Spleen (tissue), 13 donors: ENCODE measurements around the gene ZNF84. TPM values are rescaled to one million over a fixed set of nuclear protein-coding genes. Genes with fewer than 3 reads are reported as not detected.

Source experiments
- DNase-seq: peaks from one replicate; pipeline ENCODE4 v3.0.0-alpha.2; 2020
- H3K27ac ChIP-seq, 8 donors: fragments of 200-600 bp; sonication (generic) in 7 of 8; 1 replicate in 4 of 8; 2 replicates in 4 of 8; pipeline versions ENCODE4 v1.5.0 to v1.8.0; 2016 to 2021; ENCODE audit warnings: inconsistent platforms in 4 of 8, mild to moderate bottlenecking in 4 of 8, moderate library complexity in 1 of 8
- H3K27me3 ChIP-seq, 7 donors: fragments of 200-600 bp; sonication (generic) in 6 of 7; replicated peaks in 1 of 7; 1 replicate in 4 of 7; 2 replicates in 3 of 7; pipeline versions ENCODE4 v1.5.0 to v1.8.0; 2016 to 2021; ENCODE audit warnings: inconsistent platforms in 3 of 7, mild to moderate bottlenecking in 1 of 7
- H3K36me3 ChIP-seq, 6 donors: fragments of 200-600 bp; sonication (generic) in 5 of 6; 1 replicate in 4 of 6; 2 replicates in 2 of 6; pipeline versions ENCODE4 v1.5.0 to v1.8.0; 2016 to 2021; ENCODE audit warnings: inconsistent platforms in 2 of 6
- H3K4me1 ChIP-seq, 6 donors: fragments of 200-600 bp; sonication (generic) in 5 of 6; 1 replicate in 3 of 6; 2 replicates in 3 of 6; pipeline versions ENCODE4 v1.5.0 to v1.8.0; 2016 to 2021; ENCODE audit warnings: inconsistent platforms in 3 of 6
- H3K4me3 ChIP-seq, 8 donors: fragments of 200-600 bp; sonication (generic) in 7 of 8; 1 replicate in 4 of 8; 2 replicates in 4 of 8; pipeline versions ENCODE4 v1.5.0 to v1.8.0; 2016 to 2021; ENCODE audit warnings: inconsistent platforms in 4 of 8, mild to moderate bottlenecking in 4 of 8, moderate library complexity in 2 of 8
- H3K9me3 ChIP-seq, 8 donors: fragments of 200-600 bp; sonication (generic) in 7 of 8; 1 replicate in 4 of 8; 2 replicates in 4 of 8; pipeline versions ENCODE4 v1.5.0 to v1.8.0; 2016 to 2021; ENCODE audit warnings: inconsistent platforms in 4 of 8
- POLR2A ChIP-seq, 3 donors: fragments of 450-650 bp; IDR thresholded peaks; one replicate each; pipeline ENCODE4 v1.5.1; 2017; ENCODE audit warnings: antibody characterized with exemption in 3 of 3, mild to moderate bottlenecking in 1 of 3
- POLR2AphosphoS5 ChIP-seq, 3 donors: sonication (generic); formaldehyde crosslinking; IDR thresholded peaks; one replicate each; pipeline ENCODE4 v1.5.1; 2017; ENCODE audit warnings: antibody characterized with exemption in 3 of 3
- WGBS, 5 donors: extraction: QIAGEN DNeasy Blood & Tissue Kit in 3 of 5; methylation state at CpG; one replicate each; pipeline versions ENCODE4 v1.1.5 to v1.1.7; 2013 to 2018; 5-methylcytosine and 5-hydroxymethylcytosine counted together
- intact Hi-C: fragments of 100-400 bp; cut with DNase I; formaldehyde crosslinking; loops from one replicate; pipeline ENCODE4 v1.15.0; 2023; ENCODE audit warnings: low total_unique reads
- long read RNA-seq, 2 donors: transcript quantifications; one replicate each; lab custom pipeline, GENCODE V29; 2026
- polyA plus RNA-seq, 3 donors: library from polyadenylated mRNA; stranded (reverse); fragments of 200-250 nt; gene quantifications; one replicate each; pipeline ENCODE4 v1.2.1, GENCODE V29; 2013
- total RNA-seq, 7 donors: library from RNA; depleted of rRNA in 3 of 7; stranded (reverse); fragments of >200 nt in 3 of 7; fragmentation: NEBNext Ultra II Directional in 4 of 7; extraction: Animal tissue kit (Norgen Biotek cat#: 25700) in 4 of 7; gene quantifications; one replicate each; pipeline versions ENCODE4 v1.1.0 to v1.2.1, GENCODE V29; 2016 to 2021
- TF ChIP-seq, protein P1 (sequence below), 11 experiments: fragments of 200-600 bp in 7 of 11; fragments of 450-650 bp in 4 of 11; sonication (generic) in 4 of 11; IDR thresholded peaks in 8 of 11; conservative IDR thresholded peaks in 3 of 11; 1 replicate in 7 of 11; 2 replicates in 4 of 11; pipeline versions ENCODE4 v1.4.0 to v1.8.0; 2016 to 2021; ENCODE audit warnings: antibody characterized with exemption in 11 of 11, inconsistent platforms in 4 of 11, mild to moderate bottlenecking in 1 of 11
- donor health status: healthy with polysubstance abuse.
- donor health status: DM: no; HTN: no; CAD: no; lungs with moderate emphysema.
- donor health status: DM: no; HTN: no; CAD: no.
- donor health status: Bipolar disorder and iron deficiency.
- donor health status: healthy.
- donor health status: DM: no; HTN: no; CAD: no.
- donor health status: DM: yes; HTN: yes; CAD: no.

ZNF84 gene
- total RNA-seq = 10 to 100 TPM; 20.9 to 36.3 (median 31.6) TPM
- polyA plus RNA-seq = 10 to 100 TPM in 2 of 3 donors, 1 to 10 TPM in 1; 8.6 to 13.4 (median 11.2) TPM
- long read RNA-seq, donor 1, partial matches to known transcripts = 0 of 1 reads
- long read RNA-seq, donor 1, other reads (novel, unspliced or antisense) = 0 of 1 reads
- long read RNA-seq, donor 2, full-length matches to known transcripts = 4 of 4 reads
- long read RNA-seq, donor 2, partial matches to known transcripts = 0 of 4 reads
- long read RNA-seq, donor 2, other reads (novel, unspliced or antisense) = 0 of 4 reads

DNA sequence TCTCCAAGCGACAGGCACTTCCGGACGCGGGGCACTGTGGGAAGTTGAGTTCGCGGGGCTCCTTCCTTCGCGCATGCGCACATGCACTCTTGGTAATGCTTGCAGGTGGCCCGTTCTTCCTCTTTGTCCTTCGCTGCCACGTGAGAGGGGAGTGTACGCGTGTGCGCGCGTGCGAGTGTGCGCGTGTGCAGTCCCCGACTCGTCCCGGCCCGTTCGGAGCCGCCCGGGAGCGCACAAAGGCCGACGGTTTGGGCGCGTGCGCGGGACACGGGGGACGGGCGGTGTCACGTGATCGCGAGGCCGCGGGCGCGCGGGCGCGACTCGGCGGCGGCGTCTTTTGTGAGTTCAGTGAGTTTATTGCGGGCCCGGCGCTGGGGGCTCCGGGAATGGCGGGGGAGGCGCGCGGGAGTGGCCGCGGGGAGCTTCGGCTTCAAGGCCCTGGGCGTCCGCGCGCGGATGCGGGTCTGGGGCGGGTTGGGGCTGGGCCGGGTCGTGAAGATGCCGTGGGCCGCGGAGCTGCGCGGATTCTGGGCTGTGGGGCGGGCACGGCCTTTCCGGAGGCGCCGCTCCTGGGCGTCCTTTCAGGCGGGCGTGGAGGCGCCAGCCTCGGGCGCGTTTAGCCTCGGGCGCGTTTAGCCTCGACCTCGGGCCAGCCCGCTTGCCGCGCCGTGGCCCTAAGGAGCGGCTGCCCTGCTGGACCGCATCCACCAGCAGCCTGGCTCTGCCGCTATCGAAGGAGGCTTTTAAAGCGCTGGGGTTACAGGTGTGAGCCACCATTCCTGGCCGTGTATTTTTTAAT is at the start of gene ZNF84:
Gene ZNF84 (plus strand): TSS at position 303 of the 799 bp plus-strand sequence. CDS start 3,959 bp downstream, outside the sequence.
- peak within 1 kb of the TSS; percentile 90 to 98 (median 96) for H3K27ac ChIP-seq
- intact Hi-C loops = no loop called here
- H3K4me1 ChIP-seq = peaks cover 0 to 24% (median 13%) of the 10 kb centered on the region in 6 donors
- WGBS, 5 donors = 0 to 1% (median 0%) methylated on average over 68 to 103 of the region's 103 CpGs
- no peaks in the 10 kb centered on the region for H3K27me3 ChIP-seq
- peaks cover 8 to 36% (median 26%) of the 10 kb centered on the region in 6 donors for H3K36me3 ChIP-seq
- peaks cover 22 to 89% (median 85%) of the 10 kb centered on the region in 8 donors for H3K9me3 ChIP-seq
- peak; percentile 98 for DNase-seq
- peak within 1 kb of the TSS; percentile 50 to 89 (median 67) for H3K4me3 ChIP-seq
- TF ChIP-seq, protein P1, sequence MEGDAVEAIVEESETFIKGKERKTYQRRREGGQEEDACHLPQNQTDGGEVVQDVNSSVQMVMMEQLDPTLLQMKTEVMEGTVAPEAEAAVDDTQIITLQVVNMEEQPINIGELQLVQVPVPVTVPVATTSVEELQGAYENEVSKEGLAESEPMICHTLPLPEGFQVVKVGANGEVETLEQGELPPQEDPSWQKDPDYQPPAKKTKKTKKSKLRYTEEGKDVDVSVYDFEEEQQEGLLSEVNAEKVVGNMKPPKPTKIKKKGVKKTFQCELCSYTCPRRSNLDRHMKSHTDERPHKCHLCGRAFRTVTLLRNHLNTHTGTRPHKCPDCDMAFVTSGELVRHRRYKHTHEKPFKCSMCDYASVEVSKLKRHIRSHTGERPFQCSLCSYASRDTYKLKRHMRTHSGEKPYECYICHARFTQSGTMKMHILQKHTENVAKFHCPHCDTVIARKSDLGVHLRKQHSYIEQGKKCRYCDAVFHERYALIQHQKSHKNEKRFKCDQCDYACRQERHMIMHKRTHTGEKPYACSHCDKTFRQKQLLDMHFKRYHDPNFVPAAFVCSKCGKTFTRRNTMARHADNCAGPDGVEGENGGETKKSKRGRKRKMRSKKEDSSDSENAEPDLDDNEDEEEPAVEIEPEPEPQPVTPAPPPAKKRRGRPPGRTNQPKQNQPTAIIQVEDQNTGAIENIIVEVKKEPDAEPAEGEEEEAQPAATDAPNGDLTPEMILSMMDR (IDR thresholded peaks at IDR 0.05 in 8 of 11, conservative IDR thresholded peaks at IDR 0.05 in 3 of 11) = peak in 1 of 11 experiments; percentile 22
- TF ChIP-seq POLR2A (IDR thresholded peaks at IDR 0.05) (peak in 1 of 3 donors; percentile 25), POLR2AphosphoS5 (IDR thresholded peaks at IDR 0.05) (peak; percentile 89 to 92 (median 91))

DNA sequence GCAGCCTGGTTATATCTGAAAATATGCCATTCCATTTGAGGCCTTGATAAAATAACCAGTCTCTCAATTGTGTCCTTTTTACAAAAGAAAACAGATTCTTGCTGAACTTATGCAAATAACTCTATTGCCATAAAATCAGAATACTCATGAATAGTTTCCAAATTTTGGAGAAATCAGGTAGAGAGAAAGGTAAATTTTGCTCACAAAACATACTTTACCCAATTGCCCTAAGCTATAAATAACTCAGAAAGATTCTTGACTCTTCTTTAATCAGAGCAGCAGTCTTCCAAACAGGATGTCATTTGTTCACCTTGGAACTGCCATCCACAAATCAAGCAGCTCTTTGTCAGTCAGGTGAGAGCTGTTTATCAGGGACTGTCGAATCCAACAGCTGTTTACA is 38.6 kb upstream of the ZNF84 start:
- no peak overlapping the region for H3K4me3 ChIP-seq
- intact Hi-C loops = no loop called here
- DNase-seq = no peak
- H3K4me1 ChIP-seq = no peaks in the 10 kb centered on the region
- peaks cover 4 to 98% (median 33%) of the 10 kb centered on the region in 6 donors for H3K36me3 ChIP-seq
- H3K9me3 ChIP-seq = peaks cover 45 to 100% (median 100%) of the 10 kb centered on the region in 8 donors
- 32 to 54% (median 50%) methylated on average over 1 of the region's 1 CpG for WGBS, 5 donors
- TF ChIP-seq POLR2A (IDR thresholded peaks at IDR 0.05) (no peak), POLR2AphosphoS5 (IDR thresholded peaks at IDR 0.05) (no peak)
- TF ChIP-seq, protein P1 (IDR thresholded peaks at IDR 0.05 in 8 of 11, conservative IDR thresholded peaks at IDR 0.05 in 3 of 11) = no peak
- no peaks in the 10 kb centered on the region for H3K27me3 ChIP-seq
- no peak overlapping the region for H3K27ac ChIP-seq

DNA sequence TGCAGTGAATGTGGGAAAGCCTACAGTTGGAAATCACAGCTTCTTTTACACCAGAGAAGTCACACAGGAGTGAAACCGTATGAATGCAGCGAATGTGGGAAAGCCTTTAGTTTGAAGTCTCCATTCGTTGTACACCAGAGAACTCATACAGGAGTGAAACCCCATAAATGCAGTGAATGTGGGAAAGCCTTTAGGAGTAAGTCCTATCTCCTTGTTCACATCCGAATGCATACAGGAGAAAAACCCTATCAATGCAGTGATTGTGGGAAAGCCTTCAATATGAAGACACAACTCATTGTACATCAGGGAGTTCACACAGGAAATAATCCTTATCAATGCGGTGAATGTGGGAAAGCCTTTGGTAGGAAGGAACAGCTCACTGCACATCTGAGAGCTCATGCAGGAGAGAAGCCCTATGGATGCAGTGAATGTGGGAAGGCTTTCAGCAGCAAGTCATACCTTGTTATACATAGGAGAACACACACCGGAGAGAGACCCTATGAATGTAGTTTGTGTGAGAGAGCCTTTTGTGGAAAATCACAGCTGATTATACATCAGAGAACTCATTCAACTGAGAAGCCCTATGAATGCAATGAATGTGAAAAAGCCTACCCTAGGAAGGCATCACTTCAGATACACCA is 26.5 kb upstream of the ZNF84 start:
- no peak for DNase-seq
- Histone ChIP-seq H3K9me3 (peaks cover 71 to 100% (median 100%) of the 10 kb centered on the region in 8 donors), H3K4me3 (peak overlapping the region in 1 of 8 donors; percentile 26), H3K36me3 (peaks cover 53 to 100% (median 99%) of the 10 kb centered on the region in 6 donors), H3K27ac (no peak overlapping the region), H3K4me1 (no peaks in the 10 kb centered on the region), H3K27me3 (no peaks in the 10 kb centered on the region)
- TF ChIP-seq POLR2A (IDR thresholded peaks at IDR 0.05) = no peak
- no peak for TF ChIP-seq POLR2AphosphoS5 (IDR thresholded peaks at IDR 0.05)
- TF ChIP-seq, protein P1 (IDR thresholded peaks at IDR 0.05 in 8 of 11, conservative IDR thresholded peaks at IDR 0.05 in 3 of 11) = no peak
- WGBS, 5 donors = 87 to 99% (median 98%) methylated on average over 6 of the region's 6 CpGs
- intact Hi-C loops = no loop called here
